K562 (cell line): ENCODE measurements around the gene SNCG. TPM values are rescaled to one million over a fixed set of nuclear protein-coding genes. Genes with fewer than 3 reads are reported as not detected.

Source experiments
- BRD9 ChIP-seq: fragments of 450-650 bp; IDR thresholded peaks from 2 replicates; pipeline ENCODE4 v1.6.1; 2018; ENCODE audit warnings: low read depth; ENCODE audit not compliant: partially characterized antibody
- CHCHD3 ChIP-seq: fragments of 250-450 bp; sonication (Bioruptor Pico); IDR thresholded peaks from 2 replicates; pipeline ENCODE4 v2.1.2; 2022; ENCODE audit warnings: mild to moderate bottlenecking
- DDX20 ChIP-seq: fragments of 450-650 bp; IDR thresholded peaks from 2 replicates; pipeline ENCODE4 v1.6.1; 2016; ENCODE audit warnings: missing genetic modification characterization, low read depth, mild to moderate bottlenecking, missing compliant biosample characterization, moderate library complexity
- ESRRB ChIP-seq: fragments of 250-450 bp; sonication (Bioruptor Pico); IDR thresholded peaks from 2 replicates; pipeline ENCODE4 v1.5.0; 2020; ENCODE audit warnings: mild to moderate bottlenecking, moderate library complexity, borderline replicate concordance
- EZH2 ChIP-seq: IDR thresholded peaks from 2 replicates; pipeline ENCODE4 v1.6.1; 2012; ENCODE audit warnings: low read depth, mild to moderate bottlenecking, inconsistent platforms, low read length, borderline replicate concordance
- FIP1L1 ChIP-seq: fragments of 200-400 bp; formaldehyde crosslinking; IDR thresholded peaks from 2 replicates; pipeline ENCODE4 v1.6.1; 2018; ENCODE audit warnings: mild to moderate bottlenecking, low read depth, low read length; ENCODE audit not compliant: poor library complexity, severe bottlenecking
- GATA2 ChIP-seq: sonication (generic); formaldehyde crosslinking; IDR thresholded peaks from 2 replicates; pipeline ENCODE4 v1.4.0; 2020; ENCODE audit warnings: mild to moderate bottlenecking, missing genetic modification reagents
- KDM5B ChIP-seq: fragments of 200-600 bp; sonication (generic); IDR thresholded peaks from 2 replicates; pipeline ENCODE4 v1.6.1; 2012; ENCODE audit warnings: low read depth, mild to moderate bottlenecking, moderate library complexity, low read length, control low read depth, inconsistent platforms; ENCODE audit not compliant: insufficient replicate concordance
- MBD1 ChIP-seq: fragments of 250-450 bp; sonication (Bioruptor Pico); IDR thresholded peaks from 2 replicates; pipeline ENCODE4 v1.8.0; 2022; ENCODE audit warnings: inconsistent platforms
- MEF2A ChIP-seq: IDR thresholded peaks from 2 replicates; pipeline ENCODE4 v1.6.1; 2011; ENCODE audit warnings: low read depth, mild to moderate bottlenecking, low read length, moderate library complexity; ENCODE audit not compliant: control insufficient read depth
- MEIS2 ChIP-seq: fragments of 450-650 bp; IDR thresholded peaks from 2 replicates; pipeline ENCODE4 v1.6.1; 2014; ENCODE audit warnings: mild to moderate bottlenecking; ENCODE audit not compliant: partially characterized antibody
- SOX6 ChIP-seq: fragments of 450-650 bp; IDR thresholded peaks from 2 replicates; pipeline ENCODE4 v1.6.1; 2014; ENCODE audit warnings: mild to moderate bottlenecking
- TAF9B ChIP-seq: fragments of 450-650 bp; IDR thresholded peaks from 2 replicates; pipeline ENCODE4 v1.6.1; 2018; ENCODE audit warnings: mild to moderate bottlenecking; ENCODE audit not compliant: partially characterized antibody
- XRCC5 ChIP-seq: fragments of 200-400 bp; formaldehyde crosslinking; IDR thresholded peaks from 2 replicates; pipeline ENCODE4 v1.6.1; 2017; ENCODE audit warnings: low read depth, mild to moderate bottlenecking, low read length
- ZNF197 ChIP-seq: fragments of 200-800 bp; sonication (Bioruptor generic); IDR thresholded peaks from 2 replicates; pipeline ENCODE4 v1.6.1; 2016; ENCODE audit warnings: low read depth, missing genetic modification characterization, missing compliant biosample characterization
- ZNF280B ChIP-seq: fragments of 250-450 bp; sonication (Bioruptor Pico); IDR thresholded peaks from 2 replicates; pipeline ENCODE4 v1.5.1; 2021; ENCODE audit warnings: mild to moderate bottlenecking
- ZNF551 ChIP-seq: fragments of 250-450 bp; sonication (Bioruptor Pico); IDR thresholded peaks from 2 replicates; pipeline ENCODE4 v1.5.0; 2021; ENCODE audit warnings: mild to moderate bottlenecking, moderate library complexity
- polyA plus RNA-seq, 8 experiments: library from polyadenylated mRNA; depleted of rRNA in 4 of 8; stranded (reverse) in 5 of 8; unstranded in 3 of 8; fragments of >200 nt; fragmentation: Nextera tagmentation in 2 of 8; fragmentation: Illumina TruSeq in 1 of 8; extraction: Ambion mirVana in 2 of 8; extraction: Trizol in 1 of 8; gene quantifications; 2 replicates each; pipeline versions ENCODE4 v1.2.1 to v1.2.3, GENCODE V29; 2011 to 2014; ENCODE audit warnings: inconsistent platforms in 1 of 8, missing spikeins in 1 of 8
- total RNA-seq, 7 experiments: library from RNA; depleted of rRNA in 6 of 7; stranded (reverse); fragments of >200 nt in 6 of 7; fragmentation: Illumina TruSeq in 2 of 7; extraction: Trizol in 2 of 7; gene quantifications; 2 replicates each; pipeline versions ENCODE4 v1.2.1 to v1.2.3, GENCODE V29; 2011 to 2021; ENCODE audit warnings: low replicate concordance in 1 of 7
- TF ChIP-seq, protein P1 (sequence below): fragments of 250-450 bp; sonication (Bioruptor Pico); IDR thresholded peaks from 2 replicates; pipeline ENCODE4 v1.5.0; 2021
- TF ChIP-seq, protein P2 (sequence below), 3 experiments: IDR thresholded peaks in 2 of 3; conservative IDR thresholded peaks in 1 of 3; 2 replicates each; pipeline ENCODE4 v1.5.1; 2011 to 2012; ENCODE audit warnings: low read length in 3 of 3, mild to moderate bottlenecking in 3 of 3, control low read depth in 2 of 3, improper control_type of control experiment in 1 of 3, inconsistent platforms in 1 of 3, low read depth in 1 of 3, mixed read lengths in 1 of 3, moderate library complexity in 1 of 3; ENCODE audit not compliant: insufficient read depth in 2 of 3
- TF ChIP-seq, protein P3 (sequence below): IDR thresholded peaks from 2 replicates; pipeline ENCODE4 v1.6.1; 2016; ENCODE audit warnings: missing genetic modification characterization, missing compliant biosample characterization

Gene SNCG
- total and polyA plus RNA-seq, 9 of the 15 experiments (the other 6 are each of a cell fraction or from before 2014, with no cell fraction given), result 9.8 to 146 (median 93.6) TPM

DNA sequence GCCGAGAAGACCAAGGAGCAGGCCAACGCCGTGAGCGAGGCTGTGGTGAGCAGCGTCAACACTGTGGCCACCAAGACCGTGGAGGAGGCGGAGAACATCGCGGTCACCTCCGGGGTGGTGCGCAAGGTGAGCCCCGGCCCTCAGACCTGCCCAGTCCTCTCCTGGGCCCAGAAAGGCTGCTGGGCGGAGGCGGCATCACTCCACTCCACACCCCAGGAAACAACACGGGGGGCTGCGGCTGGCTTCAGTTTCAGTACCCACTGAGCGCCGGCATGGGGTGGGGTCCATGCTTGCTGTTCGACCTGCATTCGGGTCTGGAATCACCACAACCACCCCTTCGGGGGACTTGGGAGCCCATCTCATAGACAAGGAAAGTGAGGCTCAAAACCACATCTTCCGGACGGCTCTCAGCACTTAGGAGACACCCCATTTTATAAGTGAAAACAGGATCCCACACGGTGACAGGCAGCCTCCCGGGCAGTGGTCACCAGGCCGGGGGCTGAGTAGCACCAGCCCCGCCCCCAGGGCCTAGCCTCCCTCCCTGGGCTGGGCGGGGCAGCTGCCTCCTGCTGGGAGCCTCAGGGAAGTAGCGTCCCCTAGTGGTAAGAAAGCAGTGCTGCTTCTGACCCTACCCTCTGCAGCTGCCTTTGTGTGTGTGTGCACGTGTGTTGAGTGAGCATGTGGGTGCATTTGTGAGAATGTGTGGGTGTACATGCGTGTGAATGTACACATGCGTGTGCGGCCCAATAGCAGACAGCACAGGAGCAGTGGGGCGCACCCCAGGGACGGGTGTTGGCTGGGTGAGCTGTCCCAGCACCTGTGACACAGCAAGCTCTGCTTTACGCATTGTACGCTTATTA, 1.8 kb downstream of the SNCG start (continued):
- no peak for TF ChIP-seq TAF9B
- TF ChIP-seq, protein P1, sequence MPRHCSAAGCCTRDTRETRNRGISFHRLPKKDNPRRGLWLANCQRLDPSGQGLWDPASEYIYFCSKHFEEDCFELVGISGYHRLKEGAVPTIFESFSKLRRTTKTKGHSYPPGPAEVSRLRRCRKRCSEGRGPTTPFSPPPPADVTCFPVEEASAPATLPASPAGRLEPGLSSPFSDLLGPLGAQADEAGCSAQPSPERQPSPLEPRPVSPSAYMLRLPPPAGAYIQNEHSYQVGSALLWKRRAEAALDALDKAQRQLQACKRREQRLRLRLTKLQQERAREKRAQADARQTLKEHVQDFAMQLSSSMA, result no peak
- TF ChIP-seq MEF2A, result no peak
- TF ChIP-seq MBD1 (CRISPR knock-in tag), result no peak
- no peak for TF ChIP-seq EZH2
- TF ChIP-seq SOX6, result no peak
- TF ChIP-seq MEIS2, result peak; percentile 1
- TF ChIP-seq ZNF197 (CRISPR knock-in tag), result no peak
- no peak for TF ChIP-seq GATA2 (CRISPR knock-in tag)
- peak; percentile 70; the same call in 1 of the 2 replicates for TF ChIP-seq XRCC5
- TF ChIP-seq ESRRB (CRISPR knock-in tag), result no peak
- TF ChIP-seq, protein P2, sequence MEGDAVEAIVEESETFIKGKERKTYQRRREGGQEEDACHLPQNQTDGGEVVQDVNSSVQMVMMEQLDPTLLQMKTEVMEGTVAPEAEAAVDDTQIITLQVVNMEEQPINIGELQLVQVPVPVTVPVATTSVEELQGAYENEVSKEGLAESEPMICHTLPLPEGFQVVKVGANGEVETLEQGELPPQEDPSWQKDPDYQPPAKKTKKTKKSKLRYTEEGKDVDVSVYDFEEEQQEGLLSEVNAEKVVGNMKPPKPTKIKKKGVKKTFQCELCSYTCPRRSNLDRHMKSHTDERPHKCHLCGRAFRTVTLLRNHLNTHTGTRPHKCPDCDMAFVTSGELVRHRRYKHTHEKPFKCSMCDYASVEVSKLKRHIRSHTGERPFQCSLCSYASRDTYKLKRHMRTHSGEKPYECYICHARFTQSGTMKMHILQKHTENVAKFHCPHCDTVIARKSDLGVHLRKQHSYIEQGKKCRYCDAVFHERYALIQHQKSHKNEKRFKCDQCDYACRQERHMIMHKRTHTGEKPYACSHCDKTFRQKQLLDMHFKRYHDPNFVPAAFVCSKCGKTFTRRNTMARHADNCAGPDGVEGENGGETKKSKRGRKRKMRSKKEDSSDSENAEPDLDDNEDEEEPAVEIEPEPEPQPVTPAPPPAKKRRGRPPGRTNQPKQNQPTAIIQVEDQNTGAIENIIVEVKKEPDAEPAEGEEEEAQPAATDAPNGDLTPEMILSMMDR (IDR thresholded peaks at IDR 0.05 in 2 of 3, conservative IDR thresholded peaks at IDR 0.05 in 1 of 3; ENCODE audit: insufficient read depth in 2 of 3, low read depth in 1 of 3, low read length in 3 of 3), result peak; percentile 97 to 98 (median 97)
- TF ChIP-seq FIP1L1, result no peak
- TF ChIP-seq DDX20, result no peak
- TF ChIP-seq BRD9, result no peak
- no peak for TF ChIP-seq ZNF280B (CRISPR knock-in tag)
- no peak for TF ChIP-seq CHCHD3 (CRISPR knock-in tag)
- no peak for TF ChIP-seq ZNF551
- TF ChIP-seq KDM5B, result no peak
- TF ChIP-seq, protein P3, sequence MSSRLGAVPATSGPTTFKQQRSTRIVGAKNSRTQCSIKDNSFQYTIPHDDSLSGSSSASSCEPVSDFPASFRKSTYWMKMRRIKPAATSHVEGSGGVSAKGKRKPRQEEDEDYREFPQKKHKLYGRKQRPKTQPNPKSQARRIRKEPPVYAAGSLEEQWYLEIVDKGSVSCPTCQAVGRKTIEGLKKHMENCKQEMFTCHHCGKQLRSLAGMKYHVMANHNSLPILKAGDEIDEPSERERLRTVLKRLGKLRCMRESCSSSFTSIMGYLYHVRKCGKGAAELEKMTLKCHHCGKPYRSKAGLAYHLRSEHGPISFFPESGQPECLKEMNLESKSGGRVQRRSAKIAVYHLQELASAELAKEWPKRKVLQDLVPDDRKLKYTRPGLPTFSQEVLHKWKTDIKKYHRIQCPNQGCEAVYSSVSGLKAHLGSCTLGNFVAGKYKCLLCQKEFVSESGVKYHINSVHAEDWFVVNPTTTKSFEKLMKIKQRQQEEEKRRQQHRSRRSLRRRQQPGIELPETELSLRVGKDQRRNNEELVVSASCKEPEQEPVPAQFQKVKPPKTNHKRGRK (tag), result no peak
